ENCODE measurements around the gene IQSEC3. TPM values are rescaled to one million over a fixed set of nuclear protein-coding genes. Genes with fewer than 3 reads are reported as not detected.

Gene IQSEC3
- total RNA-seq, 1 donor from 2014 or later: 0.05 TPM

- Mint-ChIP-seq H3K27ac (no peak overlapping the region), H3K27me3 (ENCODE audit: insufficient read depth) (no peaks in the 10 kb centered on the region), H3K4me1 (ENCODE audit: low read depth) (no peaks in the 10 kb centered on the region), H3K4me3 (no peak overlapping the region), H3K36me3 (ENCODE audit: low read depth) (no peaks in the 10 kb centered on the region), H3K9me3 (no peaks in the 10 kb centered on the region)
- DNase-seq (ENCODE audit: low spot score): no peak
- intact Hi-C loops (cut with micrococcal nuclease): no loop called here
Measured at GRCh38 chr12:163406-163986, 96.9 kb downstream of the IQSEC3 start.

GRCh38 chr12:164207-164606, 97.6 kb downstream of the IQSEC3 start:
- H3K27me3 Mint-ChIP-seq (ENCODE audit: insufficient read depth): no peaks in the 10 kb centered on the region
- H3K4me1 Mint-ChIP-seq (ENCODE audit: low read depth): no peaks in the 10 kb centered on the region
- intact Hi-C loops (cut with micrococcal nuclease): no loop called here
- DNase-seq (ENCODE audit: low spot score): no peak
- no peak overlapping the region for H3K27ac Mint-ChIP-seq
- no peaks in the 10 kb centered on the region for H3K9me3 Mint-ChIP-seq
- no peak overlapping the region for H3K4me3 Mint-ChIP-seq
- H3K36me3 Mint-ChIP-seq (ENCODE audit: low read depth): no peaks in the 10 kb centered on the region

- H3K4me1 Mint-ChIP-seq (ENCODE audit: low read depth): no peaks in the 10 kb centered on the region
- no peak overlapping the region for H3K27ac Mint-ChIP-seq
- intact Hi-C loops (cut with micrococcal nuclease): no loop called here
- H3K9me3 Mint-ChIP-seq: no peaks in the 10 kb centered on the region
- H3K27me3 Mint-ChIP-seq (ENCODE audit: insufficient read depth): no peaks in the 10 kb centered on the region
- H3K36me3 Mint-ChIP-seq (ENCODE audit: low read depth): no peaks in the 10 kb centered on the region
- DNase-seq (ENCODE audit: low spot score): no peak
- H3K4me3 Mint-ChIP-seq: no peak overlapping the region
Measured at GRCh38 chr12:165862-166368, 99.3 kb downstream of the IQSEC3 start.

DNA sequence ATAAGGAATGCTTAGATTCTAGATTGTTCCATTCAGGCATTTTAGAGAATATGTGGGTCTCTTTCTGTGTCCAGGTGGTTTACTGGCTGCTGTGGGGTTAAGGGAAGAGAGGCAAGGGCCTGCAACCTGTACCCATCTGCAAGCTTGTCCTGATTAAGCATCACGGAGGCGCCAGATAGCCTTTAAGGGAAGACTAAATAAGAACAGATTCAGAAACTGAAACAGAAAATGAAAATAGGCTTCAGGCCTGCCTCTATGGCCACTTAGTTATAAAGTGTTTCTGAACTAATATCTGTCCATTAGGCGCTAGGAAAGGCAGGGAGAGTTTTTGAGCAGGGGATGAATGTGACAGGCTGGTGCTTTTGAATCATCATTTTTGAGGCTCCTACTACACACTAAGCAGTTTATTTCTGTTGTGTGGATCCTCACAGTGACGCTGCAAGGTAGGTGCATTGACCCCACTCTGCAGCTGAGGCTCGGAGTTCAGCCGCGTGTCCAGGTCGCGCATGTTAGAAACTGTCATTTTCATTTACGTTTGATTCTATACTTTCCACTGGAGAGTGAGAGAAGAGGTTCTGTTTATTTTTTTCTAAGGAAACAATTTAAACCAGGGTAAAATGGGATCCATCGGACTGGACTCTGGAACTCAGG, 100.0 kb downstream of the IQSEC3 start:
- Mint-ChIP-seq H3K4me1 (ENCODE audit: low read depth) (no peaks in the 10 kb centered on the region), H3K4me3 (no peak overlapping the region), H3K27ac (no peak overlapping the region), H3K36me3 (ENCODE audit: low read depth) (no peaks in the 10 kb centered on the region), H3K9me3 (no peaks in the 10 kb centered on the region), H3K27me3 (ENCODE audit: insufficient read depth) (no peaks in the 10 kb centered on the region)
- no peak for DNase-seq (ENCODE audit: low spot score)
- intact Hi-C loops (cut with micrococcal nuclease): no loop called here

DNA sequence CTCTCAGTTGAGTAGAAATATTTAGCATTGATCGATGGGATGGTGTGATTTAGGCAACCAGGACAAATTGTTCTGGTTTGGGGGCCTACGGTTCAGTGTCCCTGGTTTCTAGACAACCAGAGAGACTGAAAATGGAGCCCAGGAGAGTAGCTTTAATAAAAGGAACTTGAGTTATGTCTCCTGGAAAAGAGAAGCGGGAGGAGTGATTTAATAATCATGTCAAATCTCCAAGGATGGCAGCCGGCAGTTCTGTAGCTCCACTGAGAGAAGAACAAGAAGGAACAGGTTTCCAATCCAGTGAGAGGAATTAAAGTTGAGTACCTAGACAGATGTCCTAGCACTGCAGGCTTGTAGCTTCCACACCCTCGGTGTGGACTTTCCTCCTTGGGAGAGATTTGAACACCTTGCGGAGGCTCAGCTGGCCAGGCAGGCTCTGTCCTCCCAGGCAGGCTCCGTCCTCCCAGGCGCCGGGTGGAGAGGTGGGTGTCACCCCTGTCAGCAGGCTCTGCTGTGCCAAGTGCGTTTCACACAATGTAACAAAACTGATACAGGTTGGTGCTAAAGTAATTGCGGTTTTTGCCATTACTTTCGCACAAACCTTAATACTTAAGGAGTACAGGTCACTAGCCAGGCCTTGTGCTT, 101.5 kb downstream of the IQSEC3 start:
- Mint-ChIP-seq H3K36me3 (ENCODE audit: low read depth) (no peaks in the 10 kb centered on the region), H3K9me3 (no peaks in the 10 kb centered on the region), H3K4me3 (no peak overlapping the region), H3K27ac (no peak overlapping the region), H3K4me1 (ENCODE audit: low read depth) (no peaks in the 10 kb centered on the region), H3K27me3 (ENCODE audit: insufficient read depth) (no peaks in the 10 kb centered on the region)
- intact Hi-C loops (cut with micrococcal nuclease): no loop called here
- no peak for DNase-seq (ENCODE audit: low spot score)

DNA sequence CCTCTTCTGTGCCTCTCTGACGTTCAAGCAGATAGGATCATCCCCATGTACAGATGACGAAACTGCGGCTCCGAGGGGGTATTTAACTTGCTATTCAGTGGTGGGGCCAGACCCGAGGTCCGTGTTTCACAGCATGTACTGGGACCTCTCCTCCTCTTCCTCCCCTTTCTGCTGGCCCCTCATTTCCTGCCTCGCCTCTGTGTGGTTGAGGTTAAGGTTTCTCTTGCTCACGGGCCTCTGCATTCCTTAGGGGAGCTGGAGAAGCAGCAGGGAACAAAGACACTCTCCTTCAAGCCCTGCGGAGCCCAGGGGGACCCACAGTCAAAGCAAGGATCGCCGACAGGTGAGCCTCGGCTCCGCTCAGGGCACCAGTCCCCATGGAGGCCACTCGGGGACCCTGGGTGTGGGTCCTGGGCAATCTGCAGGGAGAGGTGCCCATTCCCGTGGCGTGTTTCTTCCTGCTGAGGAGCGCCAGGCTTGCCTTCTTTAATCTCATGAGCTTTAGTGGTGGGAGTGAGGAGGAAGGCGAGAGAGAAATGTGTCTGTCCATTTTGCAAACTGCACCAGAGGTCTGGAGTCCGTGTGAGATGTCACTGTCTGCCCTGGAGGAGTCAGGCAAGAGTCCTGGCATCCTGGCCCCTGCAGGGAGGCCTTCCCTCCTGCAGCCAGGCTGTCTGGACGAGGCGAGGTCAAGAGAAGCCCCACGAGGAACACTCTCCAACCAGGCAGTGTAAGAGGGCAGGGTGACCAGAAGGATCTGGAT, 102.4 kb downstream of the IQSEC3 start:
- H3K4me1 Mint-ChIP-seq (ENCODE audit: low read depth): no peaks in the 10 kb centered on the region
- no peaks in the 10 kb centered on the region for H3K27me3 Mint-ChIP-seq (ENCODE audit: insufficient read depth)
- intact Hi-C loops (cut with micrococcal nuclease): no loop called here
- no peak for DNase-seq (ENCODE audit: low spot score)
- H3K36me3 Mint-ChIP-seq (ENCODE audit: low read depth): no peaks in the 10 kb centered on the region
- H3K9me3 Mint-ChIP-seq: no peaks in the 10 kb centered on the region
- H3K4me3 Mint-ChIP-seq: no peak overlapping the region
- no peak overlapping the region for H3K27ac Mint-ChIP-seq

- H3K27me3 Mint-ChIP-seq (ENCODE audit: insufficient read depth): no peaks in the 10 kb centered on the region
- H3K4me1 Mint-ChIP-seq (ENCODE audit: low read depth): no peaks in the 10 kb centered on the region
- H3K4me3 Mint-ChIP-seq: no peak overlapping the region
- H3K36me3 Mint-ChIP-seq (ENCODE audit: low read depth): no peaks in the 10 kb centered on the region
- H3K27ac Mint-ChIP-seq: no peak overlapping the region
- intact Hi-C loops (cut with micrococcal nuclease): no loop called here
- H3K9me3 Mint-ChIP-seq: no peaks in the 10 kb centered on the region
- no peak for DNase-seq (ENCODE audit: low spot score)
Measured at GRCh38 chr12:169528-170370, 103.2 kb downstream of the IQSEC3 start.

- no peaks in the 10 kb centered on the region for H3K36me3 Mint-ChIP-seq (ENCODE audit: low read depth)
- DNase-seq (ENCODE audit: low spot score): no peak
- no peak overlapping the region for H3K27ac Mint-ChIP-seq
- intact Hi-C loops (cut with micrococcal nuclease): no loop called here
- H3K27me3 Mint-ChIP-seq (ENCODE audit: insufficient read depth): no peaks in the 10 kb centered on the region
- no peak overlapping the region for H3K4me3 Mint-ChIP-seq
- H3K4me1 Mint-ChIP-seq (ENCODE audit: low read depth): no peaks in the 10 kb centered on the region
- H3K9me3 Mint-ChIP-seq: no peaks in the 10 kb centered on the region
Measured at GRCh38 chr12:170371-171225, 104.0 kb downstream of the IQSEC3 start.

- Mint-ChIP-seq H3K36me3 (ENCODE audit: low read depth) (no peaks in the 10 kb centered on the region), H3K9me3 (no peaks in the 10 kb centered on the region), H3K4me1 (ENCODE audit: low read depth) (no peaks in the 10 kb centered on the region), H3K27ac (no peak overlapping the region), H3K4me3 (no peak overlapping the region), H3K27me3 (ENCODE audit: insufficient read depth) (no peaks in the 10 kb centered on the region)
- DNase-seq (ENCODE audit: low spot score): no peak
- intact Hi-C loops (cut with micrococcal nuclease): no loop called here
Measured at GRCh38 chr12:171276-171675, 104.7 kb downstream of the IQSEC3 start.

GRCh38 chr12:171743-172676, 105.4 kb downstream of the IQSEC3 start:
- intact Hi-C loops (cut with micrococcal nuclease): no loop called here
- Mint-ChIP-seq H3K4me1 (ENCODE audit: low read depth) (no peaks in the 10 kb centered on the region), H3K27me3 (ENCODE audit: insufficient read depth) (no peaks in the 10 kb centered on the region), H3K27ac (no peak overlapping the region), H3K9me3 (no peaks in the 10 kb centered on the region), H3K4me3 (no peak overlapping the region), H3K36me3 (ENCODE audit: low read depth) (no peaks in the 10 kb centered on the region)
- no peak for DNase-seq (ENCODE audit: low spot score)

GRCh38 chr12:172732-173161, 106.2 kb downstream of the IQSEC3 start:
- Mint-ChIP-seq H3K9me3 (no peaks in the 10 kb centered on the region), H3K4me3 (no peak overlapping the region), H3K36me3 (ENCODE audit: low read depth) (no peaks in the 10 kb centered on the region), H3K27me3 (ENCODE audit: insufficient read depth) (no peaks in the 10 kb centered on the region), H3K4me1 (ENCODE audit: low read depth) (no peaks in the 10 kb centered on the region), H3K27ac (no peak overlapping the region)
- DNase-seq (ENCODE audit: low spot score): no peak
- intact Hi-C loops (cut with micrococcal nuclease): no loop called here

Data from activated T-helper 1 cell treated with anti-CD3 and anti-CD28 coated beads, Interleukin-12 subunit alpha, Interleukin-12 subunit beta, Interleukin-2, Interleukin-4 antibody, amounts not matched to agents 30 ng/mL and 10 ng/mL and 1 ng/mL, durations not matched to agents 14 hours and 24 hours and 36 hours (primary cell).